ENCODE measurements around the gene FGFR4.

Gene FGFR4

DNA sequence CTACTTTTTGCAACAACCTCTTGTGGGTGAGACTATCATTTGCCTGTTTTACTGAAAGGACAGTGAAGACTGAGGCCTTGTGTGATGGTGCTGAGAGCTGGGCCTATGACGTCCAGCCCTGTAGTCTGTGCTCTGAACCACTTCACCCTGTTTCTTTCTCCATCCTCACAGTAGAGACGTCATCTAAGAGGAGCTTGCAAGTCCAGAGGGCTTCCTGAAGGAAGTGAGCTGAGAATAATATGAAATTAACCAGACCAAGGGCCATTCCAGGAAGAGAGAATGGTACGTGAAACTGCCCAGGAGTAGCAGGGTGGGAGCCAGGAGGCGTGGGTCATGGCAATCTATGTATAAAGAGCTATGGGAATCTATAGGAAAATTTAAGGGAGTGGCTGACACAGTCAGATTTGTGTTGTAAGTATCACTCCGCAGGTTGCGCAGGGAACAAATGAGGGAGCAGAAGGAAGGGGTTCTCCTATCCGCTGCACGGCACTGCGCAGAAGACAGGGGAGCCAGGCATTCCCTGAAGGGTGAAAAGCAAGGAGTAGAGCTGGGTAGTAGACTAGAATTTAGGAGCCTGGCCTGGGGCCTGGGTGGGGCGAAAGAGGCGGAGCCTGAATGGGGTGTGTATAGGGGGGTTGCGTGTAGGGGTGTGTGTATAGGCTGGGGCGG, 596 bp upstream of the FGFR4 start:
- Histone ChIP-seq H4K20me1 (ENCODE audit: insufficient read depth, low read length) (no peaks in the 10 kb centered on the region), H3K27ac (ENCODE audit: low read depth, low read length, poor library complexity, severe bottlenecking) (peak overlapping the region; percentile 65), H2AFZ (ENCODE audit: low read length) (no peak overlapping the region), H3K79me2 (ENCODE audit: insufficient read depth, low read length) (no peaks in the 10 kb centered on the region), H3K9ac (ENCODE audit: low read length) (no peak overlapping the region), H3K36me3 (ENCODE audit: insufficient read depth, low read length) (no peaks in the 10 kb centered on the region), H3F3A (ENCODE audit: insufficient read depth, low read length) (peaks cover 9% of the 10 kb centered on the region), H3K4me3 (ENCODE audit: low read depth, low read length, poor library complexity, severe bottlenecking) (no peak overlapping the region), H3K9me3 (ENCODE audit: low read length) (no peaks in the 10 kb centered on the region), H3K9me2 (ENCODE audit: low read depth, low read length) (no peaks in the 10 kb centered on the region), H3K4me2 (ENCODE audit: low read length) (0 out of 2 replicates have a peak overlapping the region, but pooled peaks have one; percentile 11), H3K27me3 (ENCODE audit: insufficient read depth, low read length) (peaks cover 4% of the 10 kb centered on the region; the same call in 1 of the 2 replicates), H3K4me1 (ENCODE audit: insufficient read depth, low read length, severe bottlenecking) (peaks cover 22% of the 10 kb centered on the region)
- no peak for TF ChIP-seq EZH2 (IDR thresholded peaks at IDR 0.05; ENCODE audit: borderline replicate concordance, low read length)
- TF ChIP-seq, protein P1, sequence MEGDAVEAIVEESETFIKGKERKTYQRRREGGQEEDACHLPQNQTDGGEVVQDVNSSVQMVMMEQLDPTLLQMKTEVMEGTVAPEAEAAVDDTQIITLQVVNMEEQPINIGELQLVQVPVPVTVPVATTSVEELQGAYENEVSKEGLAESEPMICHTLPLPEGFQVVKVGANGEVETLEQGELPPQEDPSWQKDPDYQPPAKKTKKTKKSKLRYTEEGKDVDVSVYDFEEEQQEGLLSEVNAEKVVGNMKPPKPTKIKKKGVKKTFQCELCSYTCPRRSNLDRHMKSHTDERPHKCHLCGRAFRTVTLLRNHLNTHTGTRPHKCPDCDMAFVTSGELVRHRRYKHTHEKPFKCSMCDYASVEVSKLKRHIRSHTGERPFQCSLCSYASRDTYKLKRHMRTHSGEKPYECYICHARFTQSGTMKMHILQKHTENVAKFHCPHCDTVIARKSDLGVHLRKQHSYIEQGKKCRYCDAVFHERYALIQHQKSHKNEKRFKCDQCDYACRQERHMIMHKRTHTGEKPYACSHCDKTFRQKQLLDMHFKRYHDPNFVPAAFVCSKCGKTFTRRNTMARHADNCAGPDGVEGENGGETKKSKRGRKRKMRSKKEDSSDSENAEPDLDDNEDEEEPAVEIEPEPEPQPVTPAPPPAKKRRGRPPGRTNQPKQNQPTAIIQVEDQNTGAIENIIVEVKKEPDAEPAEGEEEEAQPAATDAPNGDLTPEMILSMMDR (IDR thresholded peaks at IDR 0.05; ENCODE audit: low read length): no peak

DNA sequence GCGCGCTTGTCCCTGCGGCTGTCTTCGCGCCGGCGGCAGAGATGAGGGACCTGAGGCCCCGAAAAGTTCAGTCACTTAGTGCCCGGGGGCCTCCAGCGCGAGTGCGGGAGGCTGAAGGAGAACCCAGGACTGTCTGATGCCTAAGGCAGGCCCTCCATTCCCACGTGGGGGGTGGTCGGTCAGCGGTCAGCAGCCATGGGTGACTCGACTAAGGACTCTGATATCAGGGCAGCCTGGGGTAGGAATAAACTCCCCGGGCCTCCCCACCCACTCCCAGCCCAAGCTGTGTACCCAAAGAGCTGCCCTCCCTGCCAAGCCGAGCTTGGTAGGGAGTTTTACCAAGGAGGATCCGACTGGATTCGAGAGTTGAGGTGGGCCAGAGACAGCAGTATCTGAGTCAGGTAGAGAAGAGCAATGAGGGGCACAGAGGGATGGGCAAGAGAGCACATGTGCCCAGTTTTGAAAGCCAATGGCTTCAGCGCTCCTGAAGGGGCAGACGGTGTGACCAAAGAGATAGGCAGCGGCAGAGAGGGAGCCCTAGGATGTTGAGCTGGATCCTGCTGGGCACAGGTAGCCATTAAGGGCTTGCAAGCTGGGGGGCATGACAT, 787 bp downstream of the FGFR4 start:
- H3K4me2 ChIP-seq (ENCODE audit: low read length): peak overlapping the region; percentile 64
- H3K27ac ChIP-seq (ENCODE audit: low read depth, low read length, poor library complexity, severe bottlenecking): no peak overlapping the region
- peaks cover 4% of the 10 kb centered on the region; the same call in 1 of the 2 replicates for H3K27me3 ChIP-seq (ENCODE audit: insufficient read depth, low read length)
- H3K4me1 ChIP-seq (ENCODE audit: insufficient read depth, low read length, severe bottlenecking): peaks cover 22% of the 10 kb centered on the region
- H4K20me1 ChIP-seq (ENCODE audit: insufficient read depth, low read length): no peaks in the 10 kb centered on the region
- H3K9ac ChIP-seq (ENCODE audit: low read length): peak overlapping the region; percentile 41; the same call in 1 of the 2 replicates
- H3K9me3 ChIP-seq (ENCODE audit: low read length): no peaks in the 10 kb centered on the region
- no peaks in the 10 kb centered on the region for H3K79me2 ChIP-seq (ENCODE audit: insufficient read depth, low read length)
- TF ChIP-seq, protein P1 (IDR thresholded peaks at IDR 0.05; ENCODE audit: low read length): no peak
- no peak for TF ChIP-seq EZH2 (IDR thresholded peaks at IDR 0.05; ENCODE audit: borderline replicate concordance, low read length)
- H3K36me3 ChIP-seq (ENCODE audit: insufficient read depth, low read length): no peaks in the 10 kb centered on the region
- H3K4me3 ChIP-seq (ENCODE audit: low read depth, low read length, poor library complexity, severe bottlenecking): peak overlapping the region; percentile 61
- H2AFZ ChIP-seq (ENCODE audit: low read length): no peak overlapping the region
- H3F3A ChIP-seq (ENCODE audit: insufficient read depth, low read length): peaks cover 9% of the 10 kb centered on the region
- H3K9me2 ChIP-seq (ENCODE audit: low read depth, low read length): no peaks in the 10 kb centered on the region

DNA sequence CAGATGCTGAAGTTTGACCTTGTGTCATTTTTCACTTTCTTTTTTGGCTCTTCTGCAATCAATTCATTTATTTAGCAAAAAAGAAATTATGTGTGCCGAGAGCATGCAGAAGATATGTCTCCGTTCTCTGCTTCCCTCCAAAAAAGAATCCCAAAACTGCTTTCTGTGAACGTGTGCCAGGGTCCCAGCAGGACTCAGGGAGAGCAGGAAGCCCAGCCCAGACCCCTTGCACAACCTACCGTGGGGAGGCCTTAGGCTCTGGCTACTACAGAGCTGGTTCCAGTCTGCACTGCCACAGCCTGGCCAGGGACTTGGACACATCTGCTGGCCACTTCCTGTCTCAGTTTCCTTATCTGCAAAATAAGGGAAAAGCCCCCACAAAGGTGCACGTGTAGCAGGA, 2.4 kb downstream of the FGFR4 start:
- Histone ChIP-seq H4K20me1 (ENCODE audit: insufficient read depth, low read length) (no peaks in the 10 kb centered on the region), H3K4me2 (ENCODE audit: low read length) (no peak overlapping the region), H3K36me3 (ENCODE audit: insufficient read depth, low read length) (no peaks in the 10 kb centered on the region), H3K79me2 (ENCODE audit: insufficient read depth, low read length) (no peaks in the 10 kb centered on the region), H3F3A (ENCODE audit: insufficient read depth, low read length) (peaks cover 9% of the 10 kb centered on the region), H3K9ac (ENCODE audit: low read length) (no peak overlapping the region), H3K4me3 (ENCODE audit: low read depth, low read length, poor library complexity, severe bottlenecking) (no peak overlapping the region), H3K27me3 (ENCODE audit: insufficient read depth, low read length) (peaks cover 4% of the 10 kb centered on the region; the same call in 1 of the 2 replicates), H3K4me1 (ENCODE audit: insufficient read depth, low read length, severe bottlenecking) (peaks cover 22% of the 10 kb centered on the region), H3K27ac (ENCODE audit: low read depth, low read length, poor library complexity, severe bottlenecking) (no peak overlapping the region), H3K9me3 (ENCODE audit: low read length) (no peaks in the 10 kb centered on the region), H3K9me2 (ENCODE audit: low read depth, low read length) (no peaks in the 10 kb centered on the region), H2AFZ (ENCODE audit: low read length) (no peak overlapping the region)
- TF ChIP-seq, protein P1 (IDR thresholded peaks at IDR 0.05; ENCODE audit: low read length): no peak
- no peak for TF ChIP-seq EZH2 (IDR thresholded peaks at IDR 0.05; ENCODE audit: borderline replicate concordance, low read length)
